ENCODE data around the gene SMYD3. TPM values are rescaled to one million over a fixed set of nuclear protein-coding genes. Genes with fewer than 3 reads are reported as not detected.

SMYD3 gene
- total and polyA plus RNA-seq, 2 of the 4 experiments (the other 2 are of a cell fraction): 26.5 to 37.6 TPM

GRCh38 chr1:246199086-246199645 is 307.9 kb downstream of the SMYD3 start:
- dilution Hi-C loops (cut with HindIII; ENCODE audit: low sequenced_read_pairs, unreplicated experiment) (no loop called here), in situ Hi-C loops (cut with MboI; ENCODE audit: low sequenced_read_pairs) (no loop called here), intact Hi-C loops (cut with micrococcal nuclease) (no loop called here)
- no peaks in the 10 kb centered on the region for H3K27me3 ChIP-seq (ENCODE audit: control insufficient read depth, insufficient read depth, low read length)
- CTCF ChIA-PET: no interaction called here
- DNase-seq (no peak), ATAC-seq (ENCODE audit: low read depth) (no peak)
- H4K20me1 ChIP-seq (ENCODE audit: insufficient read depth, low read length): no peaks in the 10 kb centered on the region
- no peak overlapping the region for H3K14ac ChIP-seq (replicated peaks; ENCODE audit: low read depth, low read length)
- H3K4me1 ChIP-seq (ENCODE audit: control insufficient read depth, insufficient read depth, low read length): no peaks in the 10 kb centered on the region
- H2AFZ ChIP-seq (replicated peaks; ENCODE audit: low read length, poor library complexity): no peak overlapping the region
- H3K18ac ChIP-seq (ENCODE audit: low read depth, low read length): no peak overlapping the region
- no peak overlapping the region for H3K23ac ChIP-seq (ENCODE audit: low read depth, low read length)
- H3K9me1 ChIP-seq (ENCODE audit: insufficient read depth, low read length): no peaks in the 10 kb centered on the region
- H2AK9ac ChIP-seq (replicated peaks; ENCODE audit: low read depth, low read length, poor library complexity): no peak overlapping the region
- no peak overlapping the region for H4K8ac ChIP-seq (ENCODE audit: low read depth in 2 of 2, low read length in 2 of 2)
- no peaks in the 10 kb centered on the region for H3K36me3 ChIP-seq (ENCODE audit: control insufficient read depth, insufficient read depth, low read length)
- BruUV-seq (replicated peaks): no TSS peak
- H3K4me2 ChIP-seq (ENCODE audit: low read depth, low read length): no peak overlapping the region
- H3K79me1 ChIP-seq (ENCODE audit: low read depth in 1 of 2, low read length in 2 of 2): peaks cover 0 to 3% of the 10 kb centered on the region in 2 experiments; a peak in 2 of 4 replicates
- no peaks in the 10 kb centered on the region for H3K9me3 ChIP-seq (ENCODE audit: control insufficient read depth, insufficient read depth, low read length)
- no peak overlapping the region for H2BK120ac ChIP-seq (ENCODE audit: low read depth, low read length)
- H2BK20ac ChIP-seq (ENCODE audit: low read depth, low read length): no peak overlapping the region
- no peak overlapping the region for H3K4me3 ChIP-seq (ENCODE audit: insufficient read depth, low read depth, low read length)
- POLR2A ChIA-PET (ENCODE audit: unreplicated experiment): no interaction called here
- H4K91ac ChIP-seq (ENCODE audit: insufficient read depth, low read depth, low read length): no peak overlapping the region
- H3K4ac ChIP-seq (ENCODE audit: low read depth, low read length): no peak overlapping the region
- H3K27ac ChIP-seq (ENCODE audit: insufficient read depth, low read length): no peak overlapping the region
- H2BK5ac ChIP-seq (ENCODE audit: low read depth, low read length, poor library complexity, severe bottlenecking): no peak overlapping the region
- H2BK15ac ChIP-seq (ENCODE audit: low read depth, low read length): no peak overlapping the region
- no peak overlapping the region for H4K5ac ChIP-seq (ENCODE audit: low read depth, low read length)
- H3K56ac ChIP-seq (ENCODE audit: extremely low read depth, insufficient read depth, low read length): no peak overlapping the region
- H3K9ac ChIP-seq (ENCODE audit: low read depth, low read length): no peak overlapping the region
- 100% methylated on average over 1 of the region's 4 CpGs; no CpG with 5 or more reads in 1 of the 2 experiments for WGBS, 2 experiments (ENCODE audit: extremely low coverage in 2 of 2, insufficient read length in 1 of 2)
- TF ChIP-seq CEBPB (IDR thresholded peaks at IDR 0.05; ENCODE audit: low read depth, low read length) (no peak), MAFK (IDR thresholded peaks at IDR 0.05; ENCODE audit: low read depth, low read length) (no peak), MAZ (IDR thresholded peaks at IDR 0.05; ENCODE audit: borderline replicate concordance, low read depth, low read length) (no peak), RFX5 (IDR thresholded peaks at IDR 0.05; ENCODE audit: low read depth, low read length) (no peak), USF2 (IDR thresholded peaks at IDR 0.05; ENCODE audit: low read depth, low read length) (no peak), RCOR1 (IDR thresholded peaks at IDR 0.05; ENCODE audit: insufficient replicate concordance, low read length) (no peak), CTCF (conservative IDR thresholded peaks at IDR 0.05; ENCODE audit: low read depth, low read length) (no peak), MXI1 (IDR thresholded peaks at IDR 0.05; ENCODE audit: borderline replicate concordance, low read depth, low read length) (no peak), POLR2A (IDR thresholded peaks at IDR 0.05; ENCODE audit: low read depth, low read length) (no peak), BHLHE40 (IDR thresholded peaks at IDR 0.05; ENCODE audit: low read depth, low read length) (no peak), FOS (IDR thresholded peaks at IDR 0.05; ENCODE audit: low read depth, low read length) (no peak), NFE2L2 (IDR thresholded peaks at IDR 0.05; ENCODE audit: low read depth, low read length) (no peak), CHD1 (IDR thresholded peaks at IDR 0.05; ENCODE audit: low read depth, low read length) (no peak), SMC3 (IDR thresholded peaks at IDR 0.05; ENCODE audit: low read depth, low read length) (no peak), RAD21 (IDR thresholded peaks at IDR 0.05; ENCODE audit: low read length) (no peak), ELK1 (IDR thresholded peaks at IDR 0.05; ENCODE audit: borderline replicate concordance, low read depth, low read length) (no peak)
- H2AK5ac ChIP-seq (ENCODE audit: low read depth, low read length): no peak overlapping the region
